HG02981 (cell line): ENCODE measurements around the gene TXNDC8.

Experiments used
- ATAC-seq: cut with Tn5 transposase; IDR thresholded peaks from one replicate; pipeline ENCODE4 v1.9.1; 2021; ENCODE audit warnings: mild to moderate bottlenecking, moderate library complexity; ENCODE audit not compliant: unreplicated experiment

The TXNDC8 gene

DNA sequence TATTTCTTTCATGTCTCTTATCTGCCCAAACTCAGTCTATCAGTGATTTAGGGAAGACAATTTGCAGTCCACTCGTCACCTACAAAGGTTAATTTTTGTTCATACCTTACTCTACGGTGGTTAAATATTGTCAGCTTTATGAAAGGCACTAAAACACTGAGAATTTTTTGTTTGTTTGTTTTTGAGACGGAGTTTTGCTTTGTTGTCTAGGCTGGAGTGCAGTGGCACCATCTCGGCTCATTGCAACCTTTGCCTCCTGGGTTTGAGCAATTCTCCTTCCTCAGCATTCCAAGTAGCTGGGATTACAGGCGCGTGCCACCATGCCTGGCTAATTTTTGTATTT, 55.0 kb downstream of the TXNDC8 start:
- no peak for ATAC-seq

DNA sequence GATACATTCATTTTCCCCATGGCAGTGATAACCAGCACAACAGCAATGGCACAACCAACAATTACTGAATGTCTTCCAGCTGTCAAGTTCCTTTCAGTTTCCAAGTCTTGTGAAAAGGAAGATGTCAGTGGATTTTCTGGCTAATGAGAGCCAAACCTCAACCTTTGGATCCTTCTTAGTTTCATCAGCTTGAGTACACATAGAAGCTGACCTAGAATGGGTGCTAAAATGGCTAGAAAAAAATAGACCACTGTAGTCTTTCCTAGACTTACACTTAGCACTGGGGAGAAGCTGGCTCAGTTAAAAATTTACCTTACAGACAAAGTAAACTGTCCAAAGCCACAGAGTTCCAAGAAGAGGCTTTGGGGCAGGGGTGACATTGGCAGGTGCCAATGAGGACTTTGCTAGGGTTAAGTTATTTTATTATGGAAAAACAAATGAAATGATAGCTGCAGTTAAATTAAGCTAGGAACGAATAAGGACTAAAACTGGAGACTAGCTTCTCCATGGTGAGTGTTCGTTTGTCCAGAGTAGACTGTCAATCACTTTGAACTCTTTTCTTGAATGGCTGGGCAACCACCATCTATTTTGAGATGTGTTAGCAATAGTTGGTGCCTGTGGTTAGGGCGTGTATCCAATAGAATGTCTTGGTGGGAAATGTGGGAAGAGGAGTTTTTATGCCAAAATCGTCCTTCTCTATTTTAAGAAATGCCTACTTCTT, 55.5 kb downstream of the TXNDC8 start:
- ATAC-seq, result no peak

DNA sequence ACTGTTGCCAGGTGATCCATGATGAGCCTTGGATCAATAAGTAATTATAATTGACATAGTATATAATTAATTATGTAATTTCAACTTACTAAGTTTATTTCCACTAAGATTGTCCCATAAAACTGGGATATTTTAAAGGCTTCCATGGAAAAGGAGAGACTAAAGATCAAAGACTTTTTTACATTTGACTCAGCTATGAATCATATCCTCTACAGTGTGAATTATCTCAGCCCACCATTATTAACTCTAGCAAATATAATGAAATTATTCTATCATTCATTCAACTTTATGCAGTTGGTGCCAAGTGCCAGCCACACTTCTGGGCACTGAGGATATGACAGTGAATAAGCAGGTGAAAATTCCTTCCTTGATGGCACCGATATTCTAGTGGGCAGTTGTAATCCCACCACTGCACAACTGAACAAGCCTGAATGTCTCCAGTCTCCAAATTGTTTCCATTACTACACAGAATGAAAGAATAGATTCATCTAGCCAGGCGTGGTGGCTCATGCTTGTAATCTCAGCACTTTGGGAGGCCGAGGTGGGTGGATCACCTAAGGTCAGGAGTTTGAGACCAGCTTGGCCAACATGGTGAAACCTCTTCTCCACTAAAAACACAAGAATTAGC, 59.5 kb downstream of the TXNDC8 start:
- ATAC-seq, result no peak

DNA sequence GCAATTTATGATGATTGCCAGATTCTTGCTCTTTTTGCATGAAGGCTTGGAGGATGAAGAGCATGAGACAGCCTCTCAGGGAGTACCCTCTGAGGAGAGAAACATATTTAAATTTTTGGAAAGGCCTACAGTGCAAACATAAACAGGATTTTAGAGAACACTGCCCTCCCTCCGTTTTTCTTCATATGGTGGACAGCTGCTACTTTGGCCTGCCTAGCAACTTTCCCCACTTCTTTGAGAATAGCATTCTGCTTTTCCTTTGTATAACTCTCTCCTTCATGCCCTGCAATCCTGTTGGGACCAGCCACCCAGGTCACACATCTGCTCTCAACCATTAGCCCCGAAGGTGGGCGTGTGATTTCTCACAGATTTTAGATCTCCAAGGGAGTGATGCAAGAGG, 60.9 kb downstream of the TXNDC8 start:
- no peak for ATAC-seq

DNA sequence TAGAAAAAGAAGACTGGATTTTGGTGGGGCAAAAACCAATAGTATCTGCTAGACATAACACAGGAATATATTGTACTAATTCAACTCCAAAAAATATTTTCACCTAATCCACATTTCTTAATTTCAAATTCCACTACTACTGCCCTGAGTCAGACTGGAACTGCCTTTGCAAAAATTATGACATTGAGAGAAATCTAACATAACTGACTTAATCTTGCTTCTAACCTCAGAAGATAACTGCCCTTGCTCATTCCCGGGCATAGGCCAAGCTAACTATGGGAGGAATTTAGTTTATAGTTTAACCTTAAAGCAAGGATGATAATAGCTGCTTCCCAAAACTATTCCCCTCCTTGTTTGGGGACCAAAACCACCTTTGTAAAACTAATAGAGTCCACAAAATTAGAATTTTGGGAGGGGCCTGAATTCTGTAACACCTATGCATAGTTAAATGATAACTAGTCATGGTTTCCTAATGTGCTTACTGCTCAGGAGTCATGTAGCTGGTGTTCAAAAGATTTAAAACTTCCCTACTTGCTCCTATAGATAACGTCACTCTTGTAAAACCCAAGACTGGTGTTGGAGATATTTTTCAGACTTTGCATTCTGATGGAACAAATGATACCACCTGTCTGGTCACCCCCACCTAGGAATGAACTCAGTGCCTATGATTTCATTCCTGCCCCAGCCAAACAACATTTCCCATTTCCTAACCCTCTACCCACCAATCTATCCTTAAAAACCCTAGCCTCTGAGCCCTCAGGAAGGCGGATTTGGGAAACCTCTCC, 67.3 kb downstream of the TXNDC8 start:
- ATAC-seq, result no peak

DNA sequence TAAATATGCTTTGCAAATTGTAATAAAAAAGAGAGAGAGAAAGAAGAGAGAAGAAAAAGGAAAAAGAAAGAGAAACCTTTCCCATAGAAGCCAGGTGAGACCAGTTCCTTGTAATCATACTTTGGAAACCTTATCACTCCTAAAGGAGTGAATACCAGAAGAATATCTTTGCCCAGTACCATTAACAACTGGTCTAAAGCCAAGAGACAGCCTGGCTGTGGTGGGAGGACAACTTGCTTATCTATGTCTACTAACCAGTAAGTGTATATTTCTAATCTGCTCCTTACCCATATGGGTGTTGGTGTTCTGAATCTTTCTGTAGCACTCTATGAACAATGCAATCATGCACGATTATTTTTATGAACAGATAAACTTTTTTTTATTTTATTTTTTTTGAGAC, 70.9 kb downstream of the TXNDC8 start:
- ATAC-seq, result no peak

DNA sequence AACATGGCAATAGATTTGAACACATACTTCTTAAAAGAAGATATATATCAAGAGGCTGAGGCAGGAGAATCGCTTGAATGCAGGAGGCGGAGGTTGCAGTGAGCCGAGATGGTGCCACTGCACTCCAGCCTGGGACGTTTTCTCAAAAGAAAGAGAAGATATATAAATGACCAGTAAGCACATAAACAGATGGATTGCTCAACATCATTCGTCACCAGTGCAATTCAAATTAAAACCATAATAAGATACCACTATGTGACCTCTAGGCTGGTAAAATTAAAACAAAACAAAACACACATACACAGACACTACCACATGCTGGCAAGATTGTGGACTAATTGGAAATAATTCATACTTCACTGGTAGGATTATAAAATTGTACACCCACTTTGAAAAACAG, 76.0 kb downstream of the TXNDC8 start:
- ATAC-seq, result no peak

DNA sequence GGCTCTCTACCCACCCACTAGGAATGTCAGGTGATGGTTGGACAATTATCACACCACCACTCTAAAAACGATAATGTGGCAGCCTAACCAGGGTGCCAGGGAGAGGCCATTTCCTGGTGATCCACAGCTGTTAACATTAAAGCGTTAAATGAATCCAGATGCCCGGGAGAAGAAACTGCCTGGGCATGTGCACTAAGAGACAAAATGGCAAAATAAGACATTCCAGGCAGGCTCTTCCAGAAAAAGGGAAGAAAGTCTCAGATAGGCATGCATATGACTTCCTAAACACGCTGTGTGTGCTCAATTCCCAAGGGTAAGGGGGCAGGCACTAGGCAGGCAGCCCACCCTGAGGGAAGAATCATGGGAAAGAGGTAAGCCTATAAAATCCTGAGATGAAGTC, 76.8 kb downstream of the TXNDC8 start:
- no peak for ATAC-seq

DNA sequence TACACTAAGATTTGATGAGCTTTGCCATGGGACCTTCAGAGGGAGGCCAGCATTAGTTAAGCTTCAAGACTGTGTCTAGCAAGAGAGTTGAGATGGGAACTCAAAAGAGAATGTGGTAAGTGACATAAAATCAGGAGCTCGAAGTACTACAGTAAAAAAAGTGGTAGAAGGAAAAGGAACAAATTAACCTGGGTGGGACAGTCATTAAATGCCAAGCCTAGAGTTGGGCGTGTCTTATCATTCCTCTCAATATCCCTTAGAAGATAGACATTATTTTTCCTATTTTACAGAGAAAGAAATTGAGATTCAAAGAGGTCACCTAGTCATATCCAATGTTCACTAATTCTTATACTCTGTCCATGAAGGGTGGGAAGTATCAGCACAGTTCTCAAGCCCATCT, 78.1 kb downstream of the TXNDC8 start:
- no peak for ATAC-seq

DNA sequence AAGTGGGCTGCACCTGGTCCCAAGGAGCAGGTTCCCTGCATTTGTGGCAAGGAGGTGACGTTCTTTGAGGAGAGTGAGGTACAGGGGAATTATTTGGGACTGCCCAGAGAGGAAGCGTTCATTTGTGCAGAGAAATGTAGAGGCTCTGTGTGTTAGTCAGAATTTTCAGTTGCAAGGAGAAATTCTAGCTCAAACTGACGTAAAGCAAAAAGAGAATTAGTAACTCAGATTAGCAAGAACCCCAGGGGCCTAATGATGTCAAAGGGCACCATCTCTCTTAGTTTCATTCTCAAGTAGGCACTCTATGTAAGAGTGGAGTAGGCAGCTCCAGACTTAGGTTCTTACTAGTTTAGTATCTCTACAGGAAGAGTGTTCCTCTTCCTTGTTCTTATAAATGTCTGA, 79.0 kb downstream of the TXNDC8 start:
- ATAC-seq, result no peak

DNA sequence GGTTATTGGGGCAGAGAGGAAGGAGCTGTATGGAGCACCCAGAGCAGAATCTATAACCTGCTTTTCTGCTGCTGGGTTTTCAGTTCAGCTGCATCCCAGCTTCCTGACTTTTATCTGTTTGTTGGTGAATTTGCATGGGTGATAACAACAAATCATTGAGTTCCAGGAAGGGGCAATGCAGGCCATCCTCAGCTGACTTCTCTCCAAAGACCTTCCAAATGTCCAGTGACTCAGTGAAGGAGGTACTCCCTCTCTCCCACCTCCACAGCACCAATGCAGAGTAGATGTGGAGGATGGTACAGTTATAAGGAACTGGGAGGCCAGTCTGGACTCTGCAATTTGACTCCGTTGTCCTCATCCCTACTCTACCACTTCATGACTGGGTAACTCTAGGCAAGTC, 79.7 kb downstream of the TXNDC8 start:
- no peak for ATAC-seq

DNA sequence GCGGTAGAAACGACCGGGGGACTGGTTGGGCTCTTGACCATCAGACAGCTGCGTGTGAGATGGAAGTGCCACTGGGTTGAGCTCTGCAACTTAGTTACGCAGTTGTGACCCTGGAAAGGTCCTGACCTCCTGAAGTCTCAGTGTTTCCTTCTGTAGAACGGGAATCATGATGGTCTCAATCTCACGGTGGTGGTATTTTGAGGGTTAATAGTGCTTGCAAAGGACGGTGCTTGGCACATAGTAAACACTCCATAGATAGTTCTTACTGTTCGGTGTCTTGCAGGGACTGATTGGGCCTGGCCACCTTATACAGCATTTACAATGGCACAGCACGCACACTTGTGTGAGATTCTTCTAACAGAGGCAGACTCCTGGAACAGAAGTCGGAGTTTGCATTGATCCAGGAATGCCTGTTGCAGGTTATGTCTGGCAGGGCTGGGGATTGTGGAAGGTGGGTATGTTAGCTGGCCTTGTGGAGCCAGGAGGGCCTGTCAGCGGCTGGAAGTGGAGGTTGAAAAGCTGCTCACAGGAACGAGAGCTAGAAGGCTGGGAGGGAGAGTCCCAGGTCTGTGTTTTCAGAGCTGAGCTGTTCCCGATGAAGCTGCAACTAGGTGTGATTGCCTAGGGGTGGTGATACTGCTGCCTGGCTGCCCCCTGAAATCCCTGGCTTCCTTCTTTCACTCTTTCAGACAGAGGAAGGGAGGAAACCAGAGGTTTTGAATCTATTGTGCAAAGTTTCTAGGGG, 80.4 kb downstream of the TXNDC8 start:
- peak; percentile 1 for ATAC-seq

DNA sequence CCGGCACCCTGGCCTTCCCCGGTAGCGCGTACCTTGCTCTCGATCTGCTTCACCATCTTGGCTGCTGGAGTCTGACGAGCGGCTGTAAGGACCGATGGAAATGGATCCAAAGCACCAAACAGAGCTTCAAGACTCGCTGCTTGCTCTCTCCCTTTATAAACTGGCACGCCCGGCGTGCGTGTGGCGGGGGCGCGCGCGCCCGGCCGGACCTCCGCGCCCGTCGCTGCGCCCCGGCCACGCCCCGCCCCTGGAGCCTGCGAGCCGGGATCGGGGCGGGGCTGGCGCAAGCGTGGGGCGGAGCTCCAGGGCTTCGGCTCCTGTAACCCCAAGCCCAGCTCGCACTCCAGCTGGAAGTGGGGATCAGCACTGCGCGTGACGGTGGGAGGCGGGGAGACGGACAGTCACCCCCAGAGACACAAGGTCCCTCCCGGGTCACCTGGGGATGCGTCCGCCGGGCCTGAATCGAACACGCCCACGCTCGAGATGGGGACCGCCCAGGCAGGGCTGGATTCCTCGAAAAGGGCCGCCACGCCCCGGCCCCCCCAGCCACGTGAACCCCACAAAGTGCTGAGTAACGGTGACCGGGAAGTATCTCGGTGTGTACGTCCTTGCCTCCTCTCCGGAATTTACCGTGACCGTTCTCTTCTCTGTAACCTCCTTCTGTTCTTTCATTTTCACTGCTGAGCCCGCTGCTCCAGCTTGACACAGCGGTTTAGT, 81.1 kb downstream of the TXNDC8 start, which contains the start of gene TXN:
TSS of gene TXN (minus strand) at position 128 of the 717 bp plus-strand sequence. CDS start at position 56, 72 bp downstream.
- peak; percentile 65 for ATAC-seq

DNA sequence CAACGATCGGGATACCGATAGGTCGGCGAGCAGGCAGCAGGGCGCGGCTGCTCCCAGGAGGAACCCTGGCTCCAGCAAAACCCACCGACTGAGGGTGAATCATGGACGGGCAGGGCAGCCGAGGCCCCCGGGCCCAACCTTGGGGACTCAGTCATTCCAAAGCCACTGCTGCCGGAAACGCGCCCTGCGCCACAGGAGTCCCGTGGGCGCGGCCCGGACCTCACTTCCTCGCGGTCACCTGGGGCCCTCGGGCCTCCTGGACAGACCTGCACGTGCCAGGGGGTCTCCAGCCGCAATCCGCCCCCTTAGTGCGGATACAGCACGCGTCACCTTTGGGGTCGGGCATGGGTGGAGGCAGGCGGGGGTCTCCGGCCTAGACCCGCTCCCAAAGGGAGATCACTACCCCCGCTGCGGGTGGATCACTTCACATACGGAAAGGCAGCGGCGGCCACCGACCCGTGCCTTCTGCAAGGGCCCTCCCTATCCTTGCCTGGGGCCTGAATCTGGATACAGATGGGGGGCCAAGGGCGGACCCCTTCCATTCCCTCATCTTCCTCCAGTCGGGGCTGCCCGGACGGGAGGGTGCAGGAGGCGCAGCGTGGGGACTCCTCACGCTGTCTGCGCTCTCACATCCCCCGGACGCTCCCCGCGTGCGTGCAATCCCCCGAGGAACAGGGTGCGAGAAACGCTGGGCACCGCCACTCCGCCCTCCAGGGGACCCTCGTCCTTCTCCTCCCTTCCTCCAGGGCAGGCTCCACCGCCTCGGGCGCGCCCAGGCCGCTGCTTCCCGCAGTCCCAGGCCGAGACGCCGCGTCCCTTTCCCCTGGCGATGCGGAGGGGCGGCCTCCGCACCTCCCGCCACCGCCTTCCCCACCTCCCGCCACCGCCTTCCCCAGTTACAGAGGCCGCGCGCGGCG, 81.9 kb downstream of the TXNDC8 start:
- peak; percentile 15 for ATAC-seq

DNA sequence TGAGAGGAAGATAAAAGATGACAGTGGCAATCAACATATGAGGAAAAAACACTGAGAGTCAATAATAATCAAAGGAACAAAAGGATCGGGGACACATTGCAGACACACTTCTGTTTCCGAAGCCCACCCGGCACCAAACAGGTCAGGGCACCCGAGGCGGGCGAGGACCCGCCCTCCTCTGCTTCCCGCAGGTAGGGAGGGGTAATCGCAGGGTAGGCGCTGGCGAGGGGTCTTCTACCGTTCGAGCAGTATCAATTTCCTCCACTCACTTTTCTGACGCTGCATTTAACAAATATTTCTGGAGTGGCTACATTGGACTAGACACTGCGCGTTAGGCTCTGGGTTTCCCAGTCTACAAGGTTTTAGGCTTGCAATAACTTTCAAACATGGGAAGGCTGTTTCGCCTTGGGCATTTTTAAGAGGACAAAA, 82.6 kb downstream of the TXNDC8 start:
- no peak for ATAC-seq

DNA sequence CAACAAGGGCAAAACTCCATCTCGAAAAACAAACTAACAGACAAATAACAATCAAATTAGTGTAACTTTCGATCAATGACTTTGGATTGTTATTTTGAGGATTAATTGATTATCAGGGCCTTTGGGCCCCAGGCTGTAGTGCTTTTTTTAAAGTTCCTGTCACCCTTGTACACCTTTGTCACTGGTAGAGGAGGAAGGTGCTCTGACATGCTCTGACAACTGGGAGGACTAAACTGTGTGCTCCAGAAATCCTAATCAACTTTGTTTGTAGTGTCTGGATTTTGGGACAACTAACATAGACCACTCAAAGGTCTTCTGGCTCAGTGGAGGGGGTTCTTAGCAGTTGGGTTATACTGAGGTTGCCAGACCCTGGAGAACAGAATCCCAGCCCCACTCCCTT, 83.2 kb downstream of the TXNDC8 start:
- no peak for ATAC-seq
